ENCODE data around the gene NR1H2. TPM values are rescaled to one million over a fixed set of nuclear protein-coding genes. Genes with fewer than 3 reads are reported as not detected.
A peak's percentile ranks its signal among the peaks of the same experiment; 100 is the strongest.
"Not testable (repeated sequence)": the region's sequence is repeated elsewhere in the genome, so short reads cannot be mapped to it uniquely, and the experiment has no call there.

NR1H2 gene
- total RNA-seq, 6 experiments from 2014 or later: 23.6 to 57.9 (median 33.8) TPM

DNA sequence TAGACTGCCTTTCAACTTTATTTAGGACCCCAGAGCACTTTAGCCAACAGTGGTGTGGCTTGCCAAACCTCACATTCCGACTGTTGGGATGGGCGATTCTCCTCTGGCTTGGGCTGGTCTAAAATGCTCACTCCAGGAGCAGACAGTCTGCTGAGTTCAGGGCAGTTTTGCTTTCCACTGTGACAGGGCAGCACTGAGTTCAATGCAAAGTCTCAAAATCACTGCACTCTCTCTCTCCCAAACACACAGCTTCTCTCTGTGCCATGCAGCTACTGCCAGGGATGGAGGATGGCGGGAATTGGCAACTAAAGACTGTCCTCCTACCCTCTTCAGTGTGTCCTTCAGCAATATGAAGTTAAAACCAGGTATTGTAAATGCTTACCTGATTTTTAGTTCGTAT, 24.0 kb upstream of the NR1H2 start:
- no peak for TF ChIP-seq POLR2A (IDR thresholded peaks at IDR 0.05)
- TF ChIP-seq, protein P1, sequence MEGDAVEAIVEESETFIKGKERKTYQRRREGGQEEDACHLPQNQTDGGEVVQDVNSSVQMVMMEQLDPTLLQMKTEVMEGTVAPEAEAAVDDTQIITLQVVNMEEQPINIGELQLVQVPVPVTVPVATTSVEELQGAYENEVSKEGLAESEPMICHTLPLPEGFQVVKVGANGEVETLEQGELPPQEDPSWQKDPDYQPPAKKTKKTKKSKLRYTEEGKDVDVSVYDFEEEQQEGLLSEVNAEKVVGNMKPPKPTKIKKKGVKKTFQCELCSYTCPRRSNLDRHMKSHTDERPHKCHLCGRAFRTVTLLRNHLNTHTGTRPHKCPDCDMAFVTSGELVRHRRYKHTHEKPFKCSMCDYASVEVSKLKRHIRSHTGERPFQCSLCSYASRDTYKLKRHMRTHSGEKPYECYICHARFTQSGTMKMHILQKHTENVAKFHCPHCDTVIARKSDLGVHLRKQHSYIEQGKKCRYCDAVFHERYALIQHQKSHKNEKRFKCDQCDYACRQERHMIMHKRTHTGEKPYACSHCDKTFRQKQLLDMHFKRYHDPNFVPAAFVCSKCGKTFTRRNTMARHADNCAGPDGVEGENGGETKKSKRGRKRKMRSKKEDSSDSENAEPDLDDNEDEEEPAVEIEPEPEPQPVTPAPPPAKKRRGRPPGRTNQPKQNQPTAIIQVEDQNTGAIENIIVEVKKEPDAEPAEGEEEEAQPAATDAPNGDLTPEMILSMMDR (IDR thresholded peaks at IDR 0.05): no peak
- Histone ChIP-seq H3K4me3 (no peak overlapping the region), H3K4me1 (peaks cover 0 to 17% (median 0%) of the 10 kb centered on the region in 4 donors), H3K27me3 (no peaks in the 10 kb centered on the region), H3K9me3 (no peaks in the 10 kb centered on the region), H3K36me3 (no peaks in the 10 kb centered on the region), H3K27ac (peak overlapping the region in 1 of 3 donors; percentile 53)
- WGBS (ENCODE audit: insufficient coverage, low coverage, low lambda C conversion rate, missing lambda C conversion rate): 73% methylated on average over 2 of the region's 4 CpGs
- ATAC-seq: peak in 2 of 4 donors; percentile 74 to 89
- intact Hi-C loops (cut with DNase I): no loop called here
- DNase-seq: no peak

DNA sequence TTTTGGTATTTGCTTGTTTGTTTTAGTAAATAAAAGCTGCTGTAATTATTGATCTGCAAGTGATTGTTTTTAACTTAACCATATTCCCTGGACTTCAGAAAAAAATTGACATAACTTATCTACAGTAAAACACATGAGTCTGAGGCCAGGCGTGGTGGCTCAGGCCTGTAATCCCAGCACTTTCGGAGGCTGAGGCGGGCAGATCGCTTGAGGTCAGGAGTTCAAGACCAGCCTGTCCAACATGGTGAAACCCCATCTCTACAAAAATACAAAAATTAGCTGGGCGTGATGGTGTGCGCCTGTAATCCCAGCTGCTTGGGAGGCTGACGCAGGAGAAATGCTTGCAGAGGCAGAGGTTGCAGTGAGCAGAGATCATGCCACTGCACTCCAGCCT, 22.8 kb upstream of the NR1H2 start:
- DNase-seq; H3K36me3 ChIP-seq; ATAC-seq; H3K27me3 ChIP-seq; H3K27ac ChIP-seq; H3K9me3 ChIP-seq; H3K4me3 ChIP-seq; intact Hi-C loops (cut with DNase I): not testable (repeated sequence)
- peaks cover 0 to 17% (median 0%) of the 10 kb centered on the region in 4 donors for H3K4me1 ChIP-seq
- WGBS (ENCODE audit: insufficient coverage, low coverage, low lambda C conversion rate, missing lambda C conversion rate): 90% methylated on average over 4 of the region's 7 CpGs

DNA sequence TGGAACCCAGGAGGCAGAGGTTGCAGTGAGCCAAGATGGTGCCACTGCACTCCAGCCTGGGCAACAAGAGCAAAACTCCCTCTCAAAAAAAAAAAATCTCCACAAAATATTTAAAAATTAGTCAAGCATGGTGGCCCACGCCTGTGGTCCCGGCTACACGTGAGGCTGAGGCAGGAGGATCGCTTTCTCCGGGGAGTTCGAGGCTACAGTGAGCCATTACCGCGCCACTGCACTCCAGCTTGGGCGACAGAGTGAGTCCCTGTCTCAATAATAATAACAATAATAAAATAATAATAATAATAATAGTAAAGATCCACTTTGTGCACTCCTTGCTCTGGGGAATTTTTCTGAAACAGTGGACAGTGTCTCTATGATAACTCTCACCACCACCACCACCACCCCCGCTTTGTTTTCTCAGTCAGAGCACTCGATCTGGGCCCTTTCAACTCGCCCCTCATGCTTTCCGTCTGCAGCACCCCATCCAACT, 19.5 kb upstream of the NR1H2 start:
- intact Hi-C loops (cut with DNase I): no loop called here
- peak in 1 of 3 donors; percentile 29 for DNase-seq
- Histone ChIP-seq H3K4me3 (no peak overlapping the region), H3K4me1 (peaks cover 0 to 4% (median 0%) of the 10 kb centered on the region in 4 donors), H3K9me3 (no peaks in the 10 kb centered on the region), H3K36me3 (no peaks in the 10 kb centered on the region), H3K27ac (no peak overlapping the region), H3K27me3 (no peaks in the 10 kb centered on the region)
- no peak for ATAC-seq
- 34% methylated on average over 13 of the region's 13 CpGs for WGBS (ENCODE audit: insufficient coverage, low coverage, low lambda C conversion rate, missing lambda C conversion rate)
- TF ChIP-seq, protein P1 (IDR thresholded peaks at IDR 0.05): no peak
- TF ChIP-seq POLR2A (IDR thresholded peaks at IDR 0.05): no peak

DNA sequence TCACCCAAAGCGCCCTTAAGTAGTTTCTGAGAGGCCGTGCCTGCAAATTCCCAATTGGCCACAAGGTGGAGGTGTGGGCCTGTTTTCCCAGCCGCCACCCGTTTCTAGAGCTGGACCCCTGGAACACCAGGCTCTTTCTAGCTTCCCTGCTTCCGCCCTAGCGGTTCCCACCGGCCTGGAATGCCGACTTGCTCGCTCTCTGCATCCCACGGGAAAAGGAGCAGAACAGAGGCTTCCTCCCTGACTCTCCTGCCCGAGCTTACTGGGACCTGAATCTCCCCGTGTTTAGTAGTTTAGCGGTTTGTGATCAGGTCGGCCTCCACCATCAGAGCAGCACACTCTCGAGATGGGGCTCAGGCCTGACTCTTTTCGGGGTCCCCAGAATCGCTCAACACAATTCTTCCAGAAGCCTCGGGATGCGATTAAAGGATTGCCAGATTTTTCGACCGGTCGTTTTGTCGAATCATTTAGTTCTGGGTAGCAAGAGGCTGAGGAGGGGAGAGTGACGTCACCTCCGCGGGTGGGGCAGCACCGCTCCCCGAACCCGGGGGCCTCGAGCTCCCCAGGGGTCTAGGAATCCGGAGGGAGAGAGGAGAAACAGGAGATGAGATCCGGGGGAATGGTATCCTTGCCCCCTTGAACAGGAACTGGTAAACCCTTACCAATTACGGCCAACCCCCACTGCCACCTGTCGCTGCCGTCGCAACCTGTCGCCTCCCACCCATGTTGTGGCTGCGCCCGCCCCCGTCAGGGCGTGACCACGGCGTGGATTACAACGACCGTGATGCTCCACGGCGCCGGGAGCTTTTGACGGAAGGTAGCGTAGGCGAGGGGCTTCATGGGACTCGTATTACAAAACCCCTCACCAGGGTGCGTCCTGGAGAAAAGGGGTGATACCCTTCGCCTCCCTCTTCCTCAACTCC, 18.8 kb upstream of the NR1H2 start:
- TF ChIP-seq POLR2A (IDR thresholded peaks at IDR 0.05): no peak
- TF ChIP-seq, protein P1 (IDR thresholded peaks at IDR 0.05): peak; percentile 81 to 87 (median 85)
- Histone ChIP-seq H3K9me3 (no peaks in the 10 kb centered on the region), H3K27ac (peak overlapping the region; percentile 44 to 82 (median 80)), H3K4me3 (peak overlapping the region; percentile 46 to 59 (median 50)), H3K27me3 (no peaks in the 10 kb centered on the region), H3K36me3 (no peaks in the 10 kb centered on the region), H3K4me1 (no peaks in the 10 kb centered on the region)
- DNase-seq (peak; percentile 74 to 84 (median 80)), ATAC-seq (peak; percentile 82 to 86 (median 84))
- intact Hi-C loops (cut with DNase I): no loop called here
- WGBS (ENCODE audit: insufficient coverage, low coverage, low lambda C conversion rate, missing lambda C conversion rate): 6% methylated on average over 30 of the region's 54 CpGs
